ENCODE measurements around the gene MTX1. TPM values are rescaled to one million over a fixed set of nuclear protein-coding genes. Genes with fewer than 3 reads are reported as not detected.

The MTX1 gene
- total RNA-seq, 1 donor: 38.0 TPM

- peak; percentile 92 for DNase-seq (ENCODE audit: low read depth)
- H3K4me3 ChIP-seq (ENCODE audit: low read depth, low read length): no peak overlapping the region
- peak; percentile 99 for TF ChIP-seq CTCF (IDR thresholded peaks at IDR 0.05; ENCODE audit: insufficient read depth, low read depth, low read length)
These were observed 42.3 kb downstream of the MTX1 start for GRCh38 chr1:155250633-155251449.

GRCh38 chr1:155251566-155251965, 43.1 kb downstream of the MTX1 start:
- no peak overlapping the region for H3K4me3 ChIP-seq (ENCODE audit: low read depth, low read length)

GRCh38 chr1:155253208-155253607, 44.7 kb downstream of the MTX1 start:
- no peak for DNase-seq (ENCODE audit: low read depth)
- H3K4me3 ChIP-seq (ENCODE audit: low read depth, low read length): peak overlapping the region; percentile 85
- peak; percentile 17 for TF ChIP-seq CTCF (IDR thresholded peaks at IDR 0.05; ENCODE audit: insufficient read depth, low read depth, low read length)

More at GRCh38 chr1:155251566-155251965, 43.1 kb downstream of the MTX1 start:
- DNase-seq (ENCODE audit: low read depth): no peak
- TF ChIP-seq CTCF (IDR thresholded peaks at IDR 0.05; ENCODE audit: insufficient read depth, low read depth, low read length): no peak

GRCh38 chr1:155253797-155254196, 45.3 kb downstream of the MTX1 start:
- peak overlapping the region; percentile 85 for H3K4me3 ChIP-seq (ENCODE audit: low read depth, low read length)
- DNase-seq (ENCODE audit: low read depth): no peak

GRCh38 chr1:155254228-155254713, 45.8 kb downstream of the MTX1 start:
- no peak for DNase-seq (ENCODE audit: low read depth)
- H3K4me3 ChIP-seq (ENCODE audit: low read depth, low read length): peak overlapping the region; percentile 85
- no peak for TF ChIP-seq CTCF (IDR thresholded peaks at IDR 0.05; ENCODE audit: insufficient read depth, low read depth, low read length)

More at GRCh38 chr1:155253797-155254196, 45.3 kb downstream of the MTX1 start:
- no peak for TF ChIP-seq CTCF (IDR thresholded peaks at IDR 0.05; ENCODE audit: insufficient read depth, low read depth, low read length)

GRCh38 chr1:155254714-155255242, 46.3 kb downstream of the MTX1 start:
- DNase-seq (ENCODE audit: low read depth): no peak
- H3K4me3 ChIP-seq (ENCODE audit: low read depth, low read length): peak overlapping the region; percentile 85
- no peak for TF ChIP-seq CTCF (IDR thresholded peaks at IDR 0.05; ENCODE audit: insufficient read depth, low read depth, low read length)

Data from fibroblast of villous mesenchyme (primary cell).